Measurements from ENCODE around the gene COLEC11.

Gene COLEC11

DNA sequence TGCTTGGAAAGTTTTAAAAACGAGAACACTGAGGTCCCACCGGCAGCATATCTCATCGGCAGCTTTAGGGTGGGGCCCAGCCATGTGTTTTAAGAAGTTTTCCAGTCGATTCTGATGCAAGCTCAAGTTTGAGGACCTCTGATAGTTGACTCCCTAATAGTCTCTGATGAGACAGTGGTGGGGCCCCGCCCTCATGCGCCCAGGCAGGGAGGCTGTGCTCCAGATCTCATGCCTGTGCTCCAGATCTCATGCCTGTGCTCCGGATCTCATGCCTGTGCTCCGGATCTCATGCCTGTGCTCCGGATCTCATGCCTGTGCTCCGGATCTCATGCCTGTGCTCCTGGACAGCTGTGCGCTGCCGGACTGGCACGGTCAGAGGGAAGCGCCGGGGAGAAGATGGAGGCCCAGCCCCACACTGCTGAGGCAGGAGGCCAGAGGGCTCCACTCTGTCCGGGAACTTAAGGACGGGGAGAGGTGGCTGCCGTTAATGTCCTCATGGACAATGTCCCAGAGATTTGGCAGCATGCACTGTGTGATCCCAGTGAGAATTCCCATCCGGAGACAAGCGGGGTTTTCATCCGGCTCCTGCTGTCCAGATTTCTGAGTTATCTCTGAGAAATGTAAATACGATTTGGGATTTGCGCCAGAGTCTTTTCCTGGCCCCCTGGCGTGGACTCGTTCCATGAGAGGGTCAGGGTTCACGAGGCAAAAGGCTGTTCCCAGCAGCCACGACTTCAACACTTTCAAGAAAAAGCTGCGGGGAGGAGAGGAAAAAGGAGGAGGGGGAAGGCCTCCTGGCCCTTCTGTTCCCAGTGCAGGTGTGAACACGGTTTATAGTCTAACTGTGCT is 9.4 kb upstream of the COLEC11 start:
- Histone ChIP-seq H3K4me1 (ENCODE audit: control insufficient read depth, insufficient read depth, low read length) (peaks cover 16% of the 10 kb centered on the region), H3K27ac (ENCODE audit: low read length) (peak overlapping the region; percentile 76), H3K36me3 (ENCODE audit: control insufficient read depth in 2 of 2, insufficient read depth in 2 of 2, low read length in 2 of 2) (peaks cover 12 to 17% of the 10 kb centered on the region in 2 donors), H3K9ac (ENCODE audit: low read length in 2 of 2) (peak overlapping the region; percentile 39 to 68), H3K4me3 (ENCODE audit: low read length in 2 of 2) (peak overlapping the region; percentile 4 to 69), H3K9me3 (ENCODE audit: control insufficient read depth in 2 of 2, low read length in 2 of 2) (no peaks in the 10 kb centered on the region), H3K27me3 (ENCODE audit: control insufficient read depth in 1 of 2, insufficient read depth in 2 of 2, low read length in 2 of 2) (no peaks in the 10 kb centered on the region)

GRCh38 chr2:3586220-3586619 is 8.7 kb upstream of the COLEC11 start:
- no peak overlapping the region for H3K4me3 ChIP-seq (ENCODE audit: low read length in 2 of 2)
- no peak overlapping the region for H3K9ac ChIP-seq (ENCODE audit: low read length in 2 of 2)
- H3K27me3 ChIP-seq (ENCODE audit: control insufficient read depth in 1 of 2, insufficient read depth in 2 of 2, low read length in 2 of 2), result no peaks in the 10 kb centered on the region
- H3K4me1 ChIP-seq (ENCODE audit: control insufficient read depth, insufficient read depth, low read length), result peaks cover 16% of the 10 kb centered on the region
- H3K36me3 ChIP-seq (ENCODE audit: control insufficient read depth in 2 of 2, insufficient read depth in 2 of 2, low read length in 2 of 2), result peaks cover 8 to 12% of the 10 kb centered on the region in 2 donors
- no peaks in the 10 kb centered on the region for H3K9me3 ChIP-seq (ENCODE audit: control insufficient read depth in 2 of 2, low read length in 2 of 2)
- peak overlapping the region; percentile 76 for H3K27ac ChIP-seq (ENCODE audit: low read length)

- H3K9ac ChIP-seq (ENCODE audit: low read length in 2 of 2), result no peak overlapping the region
- no peak overlapping the region for H3K27ac ChIP-seq (ENCODE audit: low read length)
These were observed 7.9 kb upstream of the COLEC11 start for GRCh38 chr2:3587021-3587420.

DNA sequence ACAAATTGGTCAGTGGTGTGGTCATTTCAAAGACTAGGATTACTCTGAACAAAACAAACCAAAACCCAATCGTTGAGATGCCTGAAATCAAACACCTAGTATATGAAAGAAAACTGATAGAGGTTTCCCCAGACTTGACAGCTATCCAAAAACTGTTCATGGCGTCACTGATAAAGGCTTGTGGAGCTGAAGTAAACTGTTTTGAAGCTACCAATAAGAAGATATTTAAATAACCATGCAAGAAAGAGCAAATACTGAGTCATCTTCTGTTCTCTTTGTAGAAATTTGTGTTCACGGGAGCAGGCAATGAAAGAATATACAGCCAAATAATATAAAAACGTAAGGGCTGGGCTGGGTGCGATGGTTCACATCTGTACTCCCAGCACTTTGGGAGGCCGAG is 7.5 kb upstream of the COLEC11 start:
- Histone ChIP-seq H3K27ac (ENCODE audit: low read length) (no peak overlapping the region), H3K4me1 (ENCODE audit: control insufficient read depth, insufficient read depth, low read length) (peaks cover 16% of the 10 kb centered on the region), H3K9ac (ENCODE audit: low read length in 2 of 2) (no peak overlapping the region), H3K4me3 (ENCODE audit: low read length in 2 of 2) (no peak overlapping the region), H3K9me3 (ENCODE audit: control insufficient read depth in 2 of 2, low read length in 2 of 2) (no peaks in the 10 kb centered on the region), H3K36me3 (ENCODE audit: control insufficient read depth in 2 of 2, insufficient read depth in 2 of 2, low read length in 2 of 2) (peaks cover 0 to 2% of the 10 kb centered on the region in 2 donors), H3K27me3 (ENCODE audit: control insufficient read depth in 1 of 2, insufficient read depth in 2 of 2, low read length in 2 of 2) (no peaks in the 10 kb centered on the region)

More at GRCh38 chr2:3587021-3587420, 7.9 kb upstream of the COLEC11 start:
- Histone ChIP-seq H3K4me3 (ENCODE audit: low read length in 2 of 2) (no peak overlapping the region), H3K9me3 (ENCODE audit: control insufficient read depth in 2 of 2, low read length in 2 of 2) (no peaks in the 10 kb centered on the region), H3K27me3 (ENCODE audit: control insufficient read depth in 1 of 2, insufficient read depth in 2 of 2, low read length in 2 of 2) (no peaks in the 10 kb centered on the region), H3K36me3 (ENCODE audit: control insufficient read depth in 2 of 2, insufficient read depth in 2 of 2, low read length in 2 of 2) (peaks cover 0 to 3% of the 10 kb centered on the region in 2 donors), H3K4me1 (ENCODE audit: control insufficient read depth, insufficient read depth, low read length) (peaks cover 16% of the 10 kb centered on the region)

- no peak overlapping the region for H3K4me3 ChIP-seq (ENCODE audit: low read length in 2 of 2)
These were observed 6.8 kb upstream of the COLEC11 start for GRCh38 chr2:3588084-3588483.

DNA sequence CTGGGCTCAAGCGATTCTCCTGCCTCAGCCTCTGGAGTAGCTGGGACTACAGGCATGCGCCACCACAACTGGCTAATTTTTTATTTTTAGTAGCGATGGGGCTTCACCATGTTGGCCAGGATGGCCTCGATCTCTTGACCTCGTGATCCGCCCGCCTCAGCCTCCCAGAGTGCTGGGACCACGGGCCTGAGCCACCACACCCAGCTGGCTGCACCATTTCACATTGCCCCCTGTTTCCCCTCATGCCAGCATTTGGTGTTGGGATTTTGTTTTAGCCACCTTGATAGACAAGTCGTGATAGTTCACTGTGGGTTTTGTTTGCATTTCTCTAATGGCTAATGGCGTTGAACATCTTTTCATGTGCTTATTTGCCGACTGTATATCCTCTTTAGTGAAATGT is 5.8 kb upstream of the COLEC11 start:
- no peak overlapping the region for H3K27ac ChIP-seq (ENCODE audit: low read length)
- no peak overlapping the region for H3K4me3 ChIP-seq (ENCODE audit: low read length in 2 of 2)
- H3K27me3 ChIP-seq (ENCODE audit: control insufficient read depth in 1 of 2, insufficient read depth in 2 of 2, low read length in 2 of 2), result no peaks in the 10 kb centered on the region
- H3K4me1 ChIP-seq (ENCODE audit: control insufficient read depth, insufficient read depth, low read length), result peaks cover 16% of the 10 kb centered on the region
- H3K9me3 ChIP-seq (ENCODE audit: control insufficient read depth in 2 of 2, low read length in 2 of 2), result no peaks in the 10 kb centered on the region
- no peak overlapping the region for H3K9ac ChIP-seq (ENCODE audit: low read length in 2 of 2)
- peaks cover 0 to 2% of the 10 kb centered on the region in 2 donors for H3K36me3 ChIP-seq (ENCODE audit: control insufficient read depth in 2 of 2, insufficient read depth in 2 of 2, low read length in 2 of 2)

More at GRCh38 chr2:3588084-3588483, 6.8 kb upstream of the COLEC11 start:
- Histone ChIP-seq H3K4me1 (ENCODE audit: control insufficient read depth, insufficient read depth, low read length) (peaks cover 16% of the 10 kb centered on the region), H3K36me3 (ENCODE audit: control insufficient read depth in 2 of 2, insufficient read depth in 2 of 2, low read length in 2 of 2) (peaks cover 0 to 2% of the 10 kb centered on the region in 2 donors), H3K9me3 (ENCODE audit: control insufficient read depth in 2 of 2, low read length in 2 of 2) (no peaks in the 10 kb centered on the region), H3K27ac (ENCODE audit: low read length) (no peak overlapping the region), H3K27me3 (ENCODE audit: control insufficient read depth in 1 of 2, insufficient read depth in 2 of 2, low read length in 2 of 2) (no peaks in the 10 kb centered on the region), H3K9ac (ENCODE audit: low read length in 2 of 2) (no peak overlapping the region)

GRCh38 chr2:3595404-3595803 is 492 bp downstream of the COLEC11 start:
- H3K4me3 ChIP-seq (ENCODE audit: low read length in 2 of 2), result no peak overlapping the region

GRCh38 chr2:3595985-3596384 is 1.1 kb downstream of the COLEC11 start:
- no peak overlapping the region for H3K4me3 ChIP-seq (ENCODE audit: low read length in 2 of 2)

More at GRCh38 chr2:3595404-3595803, 492 bp downstream of the COLEC11 start:
- Histone ChIP-seq H3K27ac (ENCODE audit: low read length) (no peak overlapping the region), H3K27me3 (ENCODE audit: control insufficient read depth in 1 of 2, insufficient read depth in 2 of 2, low read length in 2 of 2) (no peaks in the 10 kb centered on the region), H3K9ac (ENCODE audit: low read length in 2 of 2) (no peak overlapping the region), H3K36me3 (ENCODE audit: control insufficient read depth in 2 of 2, insufficient read depth in 2 of 2, low read length in 2 of 2) (no peaks in the 10 kb centered on the region), H3K4me1 (ENCODE audit: control insufficient read depth, insufficient read depth, low read length) (no peaks in the 10 kb centered on the region), H3K9me3 (ENCODE audit: control insufficient read depth in 2 of 2, low read length in 2 of 2) (no peaks in the 10 kb centered on the region)

GRCh38 chr2:3596901-3597417 is 2.0 kb downstream of the COLEC11 start:
- H3K9me3 ChIP-seq (ENCODE audit: control insufficient read depth in 2 of 2, low read length in 2 of 2), result no peaks in the 10 kb centered on the region
- no peak overlapping the region for H3K9ac ChIP-seq (ENCODE audit: low read length in 2 of 2)
- H3K36me3 ChIP-seq (ENCODE audit: control insufficient read depth in 2 of 2, insufficient read depth in 2 of 2, low read length in 2 of 2), result no peaks in the 10 kb centered on the region
- H3K4me3 ChIP-seq (ENCODE audit: low read length in 2 of 2), result no peak overlapping the region
- H3K4me1 ChIP-seq (ENCODE audit: control insufficient read depth, insufficient read depth, low read length), result no peaks in the 10 kb centered on the region
- no peak overlapping the region for H3K27ac ChIP-seq (ENCODE audit: low read length)
- no peaks in the 10 kb centered on the region for H3K27me3 ChIP-seq (ENCODE audit: control insufficient read depth in 1 of 2, insufficient read depth in 2 of 2, low read length in 2 of 2)

More at GRCh38 chr2:3595985-3596384, 1.1 kb downstream of the COLEC11 start:
- Histone ChIP-seq H3K4me1 (ENCODE audit: control insufficient read depth, insufficient read depth, low read length) (no peaks in the 10 kb centered on the region), H3K36me3 (ENCODE audit: control insufficient read depth in 2 of 2, insufficient read depth in 2 of 2, low read length in 2 of 2) (no peaks in the 10 kb centered on the region), H3K9ac (ENCODE audit: low read length in 2 of 2) (no peak overlapping the region), H3K27me3 (ENCODE audit: control insufficient read depth in 1 of 2, insufficient read depth in 2 of 2, low read length in 2 of 2) (no peaks in the 10 kb centered on the region), H3K27ac (ENCODE audit: low read length) (no peak overlapping the region), H3K9me3 (ENCODE audit: control insufficient read depth in 2 of 2, low read length in 2 of 2) (no peaks in the 10 kb centered on the region)

DNA sequence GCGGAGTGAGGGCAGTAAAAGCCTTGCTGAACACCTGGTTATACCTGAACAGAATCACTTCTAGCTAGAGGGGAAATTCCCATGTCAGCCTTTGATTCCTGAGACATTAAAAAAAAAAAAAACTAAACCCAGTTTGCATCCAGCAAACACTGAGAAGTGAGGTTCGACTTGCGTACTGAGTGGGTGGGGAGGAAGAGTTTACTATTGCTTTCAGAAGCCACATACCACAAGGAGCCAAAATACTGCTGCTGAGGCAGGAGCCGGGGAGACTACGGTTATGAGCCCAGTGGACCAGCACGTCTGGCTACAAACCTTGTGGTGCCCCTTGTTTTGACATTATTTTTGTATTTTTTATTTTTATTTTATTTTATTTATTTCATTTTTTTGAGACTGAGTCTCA is 2.7 kb downstream of the COLEC11 start:
- Histone ChIP-seq H3K27ac (ENCODE audit: low read length) (no peak overlapping the region), H3K9ac (ENCODE audit: low read length in 2 of 2) (no peak overlapping the region)

More for the DNA sequence above, 2.7 kb downstream of the COLEC11 start:
- H3K4me3 ChIP-seq (ENCODE audit: low read length in 2 of 2), result no peak overlapping the region
- H3K27me3 ChIP-seq (ENCODE audit: control insufficient read depth in 1 of 2, insufficient read depth in 2 of 2, low read length in 2 of 2), result no peaks in the 10 kb centered on the region
- H3K9me3 ChIP-seq (ENCODE audit: control insufficient read depth in 2 of 2, low read length in 2 of 2), result no peaks in the 10 kb centered on the region
- no peaks in the 10 kb centered on the region for H3K36me3 ChIP-seq (ENCODE audit: control insufficient read depth in 2 of 2, insufficient read depth in 2 of 2, low read length in 2 of 2)
- H3K4me1 ChIP-seq (ENCODE audit: control insufficient read depth, insufficient read depth, low read length), result no peaks in the 10 kb centered on the region
